ENCODE results near the gene TRAPPC6A. TPM values are rescaled to one million over a fixed set of nuclear protein-coding genes. Genes with fewer than 3 reads are reported as not detected.
A peak's percentile ranks its signal among the peaks of the same experiment; 100 is the strongest.

Gene TRAPPC6A
- total RNA-seq, 2 experiments from 2014 or later, result 64.4 to 65.0 TPM

- POLR2A ChIA-PET, result no interaction called here
- Mint-ChIP-seq H3K4me3 (no peak overlapping the region), H3K36me3 (ENCODE audit: low read depth) (peaks cover 4% of the 10 kb centered on the region), H3K27ac (no peak overlapping the region), H3K4me1 (peaks cover 19% of the 10 kb centered on the region), H3K9me3 (peaks cover 2% of the 10 kb centered on the region), H3K27me3 (peaks cover 31% of the 10 kb centered on the region)
- CTCF ChIA-PET, result no interaction called here
- no peak for DNase-seq
Observed at GRCh38 chr19:45156751-45157150, 21.3 kb downstream of the TRAPPC6A start.

- Mint-ChIP-seq H3K27me3 (peaks cover 34% of the 10 kb centered on the region), H3K4me3 (no peak overlapping the region), H3K27ac (no peak overlapping the region), H3K4me1 (peaks cover 24% of the 10 kb centered on the region), H3K36me3 (ENCODE audit: low read depth) (peaks cover 4% of the 10 kb centered on the region), H3K9me3 (peaks cover 2% of the 10 kb centered on the region)
- ChIA-PET POLR2A (no interaction called here), CTCF (no interaction called here)
- DNase-seq, result no peak
Observed at GRCh38 chr19:45156011-45156630, 21.9 kb downstream of the TRAPPC6A start.

GRCh38 chr19:45154064-45154827, 23.8 kb downstream of the TRAPPC6A start:
- CTCF ChIA-PET, result interaction anchor here (1.0 to 3.3 kb wide), 4 partner anchors 10 to 62 kb away, joined by 3 to 9 read pairs (median 4); partner anchors contain the start of genes BLOC1S3 and TRAPPC6A
- Mint-ChIP-seq H3K4me1 (peaks cover 28% of the 10 kb centered on the region), H3K4me3 (no peak overlapping the region), H3K9me3 (peaks cover 2% of the 10 kb centered on the region), H3K27me3 (peaks cover 33% of the 10 kb centered on the region), H3K36me3 (ENCODE audit: low read depth) (peaks cover 4% of the 10 kb centered on the region), H3K27ac (no peak overlapping the region)
- DNase-seq, result no peak
- POLR2A ChIA-PET, result interaction anchor here (0.5 to 3.3 kb wide), 4 partner anchors 16 to 222 kb away, joined by 3 to 20 read pairs (median 6); partner anchors contain the start of genes BLOC1S3 and TRAPPC6A

GRCh38 chr19:45153339-45154063, 24.5 kb downstream of the TRAPPC6A start:
- peaks cover 2% of the 10 kb centered on the region for H3K9me3 Mint-ChIP-seq
- CTCF ChIA-PET, result interaction anchor here (0.6 to 3.3 kb wide), 5 partner anchors 11 to 184 kb away, joined by 3 to 9 read pairs (median 4); partner anchors contain the start of genes BLOC1S3 and TRAPPC6A
- POLR2A ChIA-PET, result interaction anchor here (0.9 to 3.3 kb wide), 6 partner anchors 11 to 115 kb away, joined by 3 to 20 read pairs (median 4); partner anchors contain the start of genes BLOC1S3, CLASRP and TRAPPC6A
- H3K27ac Mint-ChIP-seq, result no peak overlapping the region
- peak; percentile 40 for DNase-seq
- peaks cover 33% of the 10 kb centered on the region for H3K27me3 Mint-ChIP-seq
- H3K36me3 Mint-ChIP-seq (ENCODE audit: low read depth), result peaks cover 4% of the 10 kb centered on the region
- peak overlapping the region; percentile 49 for H3K4me3 Mint-ChIP-seq
- peaks cover 29% of the 10 kb centered on the region for H3K4me1 Mint-ChIP-seq

GRCh38 chr19:45152504-45153338, 25.3 kb downstream of the TRAPPC6A start:
- ChIA-PET CTCF (interaction anchor here (0.6 to 3.3 kb wide), 4 partner anchors 15 to 185 kb away, joined by 3 to 9 read pairs (median 4); partner anchors contain the start of genes BLOC1S3 and TRAPPC6A), POLR2A (interaction anchor here (0.9 to 3.3 kb wide), 7 partner anchors 10 to 114 kb away, joined by 3 to 20 read pairs (median 4); partner anchors contain the start of genes BLOC1S3, CLASRP, PPP1R37 and TRAPPC6A)
- DNase-seq, result peak; percentile 66

GRCh38 chr19:45151821-45152503, 26.1 kb downstream of the TRAPPC6A start:
- H3K4me1 Mint-ChIP-seq, result peaks cover 29% of the 10 kb centered on the region
- ChIA-PET CTCF (interaction anchor here (3.3 kb wide), 1 partner anchor 26 kb away, joined by 9 read pairs; the partner anchor contains the start of genes BLOC1S3 and TRAPPC6A), POLR2A (interaction anchor here (0.9 to 3.3 kb wide), 4 partner anchors 9 to 59 kb away, joined by 3 to 20 read pairs (median 3); partner anchors contain the start of genes BLOC1S3, PPP1R37 and TRAPPC6A)
- DNase-seq, result no peak
- H3K4me3 Mint-ChIP-seq, result no peak overlapping the region
- H3K27me3 Mint-ChIP-seq, result peaks cover 26% of the 10 kb centered on the region
- H3K9me3 Mint-ChIP-seq, result peaks cover 2% of the 10 kb centered on the region
- peaks cover 4% of the 10 kb centered on the region for H3K36me3 Mint-ChIP-seq (ENCODE audit: low read depth)
- H3K27ac Mint-ChIP-seq, result no peak overlapping the region

More at GRCh38 chr19:45152504-45153338, 25.3 kb downstream of the TRAPPC6A start:
- peaks cover 2% of the 10 kb centered on the region for H3K9me3 Mint-ChIP-seq
- no peak overlapping the region for H3K27ac Mint-ChIP-seq
- H3K36me3 Mint-ChIP-seq (ENCODE audit: low read depth), result peaks cover 4% of the 10 kb centered on the region
- H3K4me1 Mint-ChIP-seq, result peaks cover 29% of the 10 kb centered on the region
- peak overlapping the region; percentile 49 for H3K4me3 Mint-ChIP-seq
- peaks cover 30% of the 10 kb centered on the region for H3K27me3 Mint-ChIP-seq

- peaks cover 2% of the 10 kb centered on the region for H3K9me3 Mint-ChIP-seq
- CTCF ChIA-PET, result no interaction called here
- no peak for DNase-seq
- peaks cover 4% of the 10 kb centered on the region for H3K36me3 Mint-ChIP-seq (ENCODE audit: low read depth)
- H3K27ac Mint-ChIP-seq, result no peak overlapping the region
- H3K4me3 Mint-ChIP-seq, result no peak overlapping the region
- POLR2A ChIA-PET, result interaction anchor here (0.5 to 3.3 kb wide), 4 partner anchors 13 to 27 kb away, joined by 3 to 20 read pairs (median 4); partner anchors contain the start of genes BLOC1S3 and TRAPPC6A
- peaks cover 29% of the 10 kb centered on the region for H3K4me1 Mint-ChIP-seq
- peaks cover 25% of the 10 kb centered on the region for H3K27me3 Mint-ChIP-seq
Observed at GRCh38 chr19:45151320-45151719, 26.7 kb downstream of the TRAPPC6A start.

- Mint-ChIP-seq H3K36me3 (ENCODE audit: low read depth) (peaks cover 4% of the 10 kb centered on the region), H3K27me3 (peaks cover 24% of the 10 kb centered on the region), H3K27ac (no peak overlapping the region), H3K4me3 (no peak overlapping the region), H3K4me1 (peaks cover 29% of the 10 kb centered on the region), H3K9me3 (peaks cover 2% of the 10 kb centered on the region)
- DNase-seq, result no peak
- CTCF ChIA-PET, result no interaction called here
- POLR2A ChIA-PET, result interaction anchor here (0.5 to 2.5 kb wide), 2 partner anchors 14 to 20 kb away, joined by 3 to 6 read pairs; no protein-coding TSS in a partner anchor
Observed at GRCh38 chr19:45150751-45151281, 27.2 kb downstream of the TRAPPC6A start.

- H3K4me1 Mint-ChIP-seq, result peaks cover 28% of the 10 kb centered on the region
Observed at GRCh38 chr19:45150180-45150579, 27.9 kb downstream of the TRAPPC6A start.

GRCh38 chr19:45149129-45149528, 28.9 kb downstream of the TRAPPC6A start:
- ChIA-PET CTCF (interaction anchor here (0.7 to 1.5 kb wide), 3 partner anchors 24 to 668 kb away, joined by 3 to 5 read pairs (median 3); partner anchors contain the start of genes BLOC1S3 and TRAPPC6A), POLR2A (interaction anchor here (1.0 to 2.5 kb wide), 3 partner anchors 18 to 29 kb away, joined by 3 to 6 read pairs (median 5); partner anchors contain the start of gene BLOC1S3)
- peaks cover 17% of the 10 kb centered on the region for H3K27me3 Mint-ChIP-seq
- no peak overlapping the region for H3K27ac Mint-ChIP-seq
- peaks cover 4% of the 10 kb centered on the region for H3K36me3 Mint-ChIP-seq (ENCODE audit: low read depth)
- peaks cover 24% of the 10 kb centered on the region for H3K4me1 Mint-ChIP-seq
- DNase-seq, result no peak
- peaks cover 2% of the 10 kb centered on the region for H3K9me3 Mint-ChIP-seq
- no peak overlapping the region for H3K4me3 Mint-ChIP-seq

More at GRCh38 chr19:45150180-45150579, 27.9 kb downstream of the TRAPPC6A start:
- POLR2A ChIA-PET, result interaction anchor here (1.0 to 2.5 kb wide), 3 partner anchors 17 to 28 kb away, joined by 3 to 6 read pairs (median 5); partner anchors contain the start of gene BLOC1S3
- no peak overlapping the region for H3K27ac Mint-ChIP-seq
- peaks cover 2% of the 10 kb centered on the region for H3K9me3 Mint-ChIP-seq
- H3K27me3 Mint-ChIP-seq, result peaks cover 21% of the 10 kb centered on the region
- H3K36me3 Mint-ChIP-seq (ENCODE audit: low read depth), result peaks cover 4% of the 10 kb centered on the region
- no peak overlapping the region for H3K4me3 Mint-ChIP-seq
- CTCF ChIA-PET, result no interaction called here
- no peak for DNase-seq

Data from activated CD4-positive, alpha-beta memory T cell treated with anti-CD3 and anti-CD28 coated beads, Interleukin-2, amount 10 ng/mL, durations not matched to agents 7 days and 5 days (primary cell).